Esophagus muscularis mucosa (tissue), 4 donors: ENCODE data around the gene TACO1. TPM values are rescaled to one million over a fixed set of nuclear protein-coding genes. Genes with fewer than 3 reads are reported as not detected.

ENCODE experiments used
- DNase-seq: peaks from one replicate; pipeline ENCODE4 v3.0.0-alpha.2; 2017; ENCODE audit errors: extremely low spot score
- H3K27ac ChIP-seq, 4 donors: fragments of 200-600 bp; sonication (generic); replicated peaks in 1 of 4; 1 replicate in 3 of 4; 2 replicates in 1 of 4; pipeline ENCODE4 v1.5.1; 2016 to 2019; ENCODE audit warnings: mild to moderate bottlenecking in 1 of 4
- H3K27me3 ChIP-seq, 4 donors: fragments of 200-600 bp; sonication (generic); one replicate each; pipeline versions ENCODE4 v1.5.1 to v1.6.0; 2016 to 2019
- H3K36me3 ChIP-seq, 4 donors: fragments of 200-600 bp; sonication (generic); one replicate each; pipeline ENCODE4 v1.5.1; 2016 to 2019
- H3K4me1 ChIP-seq, 4 donors: fragments of 200-600 bp; sonication (generic); one replicate each; pipeline ENCODE4 v1.5.1; 2016 to 2019
- H3K4me3 ChIP-seq, 4 donors: fragments of 200-600 bp; sonication (generic); 1 replicate in 2 of 4; 2 replicates in 2 of 4; pipeline ENCODE4 v1.5.1; 2016 to 2019; ENCODE audit warnings: mild to moderate bottlenecking in 4 of 4, moderate library complexity in 1 of 4
- H3K9me3 ChIP-seq, 4 donors: fragments of 200-600 bp; sonication (generic); 1 replicate in 3 of 4; 2 replicates in 1 of 4; pipeline ENCODE4 v1.5.1; 2016 to 2019
- EP300 ChIP-seq: sonication (generic); formaldehyde crosslinking; IDR thresholded peaks from one replicate; pipeline ENCODE4 v1.6.1; 2017; ENCODE audit warnings: antibody characterized with exemption
- POLR2A ChIP-seq: fragments of 450-650 bp; IDR thresholded peaks from one replicate; pipeline ENCODE4 v1.6.1; 2017; ENCODE audit warnings: antibody characterized with exemption, moderate library complexity, mild to moderate bottlenecking, low read depth
- POLR2AphosphoS5 ChIP-seq, 2 donors: sonication (generic); formaldehyde crosslinking; IDR thresholded peaks; one replicate each; pipeline ENCODE4 v1.6.1; 2017; ENCODE audit warnings: antibody characterized with exemption in 2 of 2
- WGBS: methylation state at CpG from one replicate; pipeline ENCODE4 v1.1.5; 2018; 5-methylcytosine and 5-hydroxymethylcytosine counted together
- intact Hi-C: fragments of 100-400 bp; cut with DNase I; formaldehyde crosslinking; loops from one replicate; pipeline ENCODE4 v1.15.1; 2023
- total RNA-seq, 4 donors: library from RNA; depleted of rRNA; stranded (reverse); fragments of >200 nt; gene quantifications; one replicate each; pipeline versions ENCODE4 v1.1.0 to v1.2.1, GENCODE V29; 2016
- TF ChIP-seq, protein P1 (sequence below), 3 experiments: fragments of 200-600 bp in 2 of 3; fragments of 450-650 bp in 1 of 3; sonication (generic) in 2 of 3; IDR thresholded peaks; one replicate each; pipeline ENCODE4 v1.5.1; 2017 to 2019; ENCODE audit warnings: antibody characterized with exemption in 3 of 3, mild to moderate bottlenecking in 2 of 3, moderate library complexity in 1 of 3

TACO1 gene
- total RNA-seq, 4 donors from 2014 or later: 9.4 to 35.0 (median 14.8) TPM

DNA sequence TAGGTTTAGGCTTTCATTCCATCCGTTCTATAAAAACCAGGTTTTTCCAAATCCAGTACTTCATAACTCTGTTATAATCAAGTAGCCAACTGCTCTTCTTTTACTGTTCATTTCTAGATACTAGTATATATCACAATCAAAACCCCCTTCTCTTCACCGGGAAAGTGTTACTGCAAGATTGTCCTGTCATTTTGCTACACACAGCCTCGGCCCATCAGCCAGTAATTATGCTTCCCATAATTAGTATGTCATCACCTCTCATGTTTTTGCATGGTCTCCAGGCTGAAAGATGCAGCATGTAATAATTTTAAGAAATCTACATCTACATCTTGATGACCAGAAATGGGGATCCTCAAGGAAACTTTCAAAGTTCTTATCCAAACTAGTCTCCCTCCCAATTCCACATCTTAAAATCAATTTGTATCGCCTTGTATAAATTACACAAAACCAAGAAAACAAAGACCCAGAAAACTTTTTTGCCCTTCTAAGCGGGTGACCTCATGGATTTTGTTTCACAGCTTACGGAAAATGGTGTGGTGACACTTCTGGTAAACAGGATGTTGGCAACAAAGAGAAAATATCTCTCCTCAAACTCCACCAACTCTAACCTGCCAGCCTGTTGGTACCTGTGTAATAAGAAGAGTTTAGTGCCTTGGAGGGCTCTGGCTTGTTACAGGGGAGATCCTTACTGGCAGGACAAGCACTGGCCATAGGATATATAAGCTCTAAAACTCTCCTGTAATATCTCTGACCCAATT is 9.3 kb downstream of the TACO1 start:
- Histone ChIP-seq H3K36me3 (peaks cover 36 to 63% (median 60%) of the 10 kb centered on the region in 4 donors), H3K9me3 (no peaks in the 10 kb centered on the region)
- intact Hi-C loops: no loop called here

DNA sequence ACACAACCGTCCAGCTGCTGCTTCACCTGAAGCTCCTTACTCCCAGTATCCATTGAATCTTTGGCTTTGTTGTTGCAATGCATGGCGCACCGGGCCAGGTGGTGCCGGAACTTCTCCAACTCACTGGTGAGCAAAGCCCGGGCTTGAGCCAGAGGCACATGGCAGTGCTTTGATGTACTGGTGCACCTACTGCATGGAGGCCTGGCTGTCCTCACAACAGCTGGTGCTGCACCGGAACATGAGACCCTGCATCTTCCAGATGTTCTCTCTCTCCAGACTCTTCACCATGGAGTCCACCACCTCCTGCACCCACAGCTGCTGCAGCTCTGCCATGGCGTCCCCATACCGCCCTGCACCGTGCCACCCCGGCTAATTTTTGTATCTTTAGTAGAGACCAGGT is 10.2 kb downstream of the TACO1 start:
- Histone ChIP-seq H3K4me1 (peaks cover 0 to 6% (median 0%) of the 10 kb centered on the region in 4 donors), H3K36me3 (peaks cover 28 to 54% (median 52%) of the 10 kb centered on the region in 4 donors), H3K27me3 (no peaks in the 10 kb centered on the region), H3K4me3 (no peak overlapping the region), H3K9me3 (no peaks in the 10 kb centered on the region), H3K27ac (no peak overlapping the region)
- 96% methylated on average over 8 of the region's 10 CpGs for WGBS
- DNase-seq: no peak
- TF ChIP-seq, protein P1, sequence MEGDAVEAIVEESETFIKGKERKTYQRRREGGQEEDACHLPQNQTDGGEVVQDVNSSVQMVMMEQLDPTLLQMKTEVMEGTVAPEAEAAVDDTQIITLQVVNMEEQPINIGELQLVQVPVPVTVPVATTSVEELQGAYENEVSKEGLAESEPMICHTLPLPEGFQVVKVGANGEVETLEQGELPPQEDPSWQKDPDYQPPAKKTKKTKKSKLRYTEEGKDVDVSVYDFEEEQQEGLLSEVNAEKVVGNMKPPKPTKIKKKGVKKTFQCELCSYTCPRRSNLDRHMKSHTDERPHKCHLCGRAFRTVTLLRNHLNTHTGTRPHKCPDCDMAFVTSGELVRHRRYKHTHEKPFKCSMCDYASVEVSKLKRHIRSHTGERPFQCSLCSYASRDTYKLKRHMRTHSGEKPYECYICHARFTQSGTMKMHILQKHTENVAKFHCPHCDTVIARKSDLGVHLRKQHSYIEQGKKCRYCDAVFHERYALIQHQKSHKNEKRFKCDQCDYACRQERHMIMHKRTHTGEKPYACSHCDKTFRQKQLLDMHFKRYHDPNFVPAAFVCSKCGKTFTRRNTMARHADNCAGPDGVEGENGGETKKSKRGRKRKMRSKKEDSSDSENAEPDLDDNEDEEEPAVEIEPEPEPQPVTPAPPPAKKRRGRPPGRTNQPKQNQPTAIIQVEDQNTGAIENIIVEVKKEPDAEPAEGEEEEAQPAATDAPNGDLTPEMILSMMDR (IDR thresholded peaks at IDR 0.05): no peak
- no peak for TF ChIP-seq POLR2A
- no peak for TF ChIP-seq POLR2AphosphoS5 (IDR thresholded peaks at IDR 0.05)
- no peak for TF ChIP-seq EP300
- intact Hi-C loops: no loop called here

More for the DNA sequence above, 9.3 kb downstream of the TACO1 start:
- 76% methylated on average over 6 of the region's 6 CpGs for WGBS
- H3K27me3 ChIP-seq: no peaks in the 10 kb centered on the region
- DNase-seq: no peak
- peaks cover 0 to 6% (median 0%) of the 10 kb centered on the region in 4 donors for H3K4me1 ChIP-seq
- no peak overlapping the region for H3K4me3 ChIP-seq
- TF ChIP-seq EP300 (no peak), POLR2AphosphoS5 (IDR thresholded peaks at IDR 0.05) (no peak), POLR2A (no peak)
- TF ChIP-seq, protein P1 (IDR thresholded peaks at IDR 0.05): no peak
- no peak overlapping the region for H3K27ac ChIP-seq

DNA sequence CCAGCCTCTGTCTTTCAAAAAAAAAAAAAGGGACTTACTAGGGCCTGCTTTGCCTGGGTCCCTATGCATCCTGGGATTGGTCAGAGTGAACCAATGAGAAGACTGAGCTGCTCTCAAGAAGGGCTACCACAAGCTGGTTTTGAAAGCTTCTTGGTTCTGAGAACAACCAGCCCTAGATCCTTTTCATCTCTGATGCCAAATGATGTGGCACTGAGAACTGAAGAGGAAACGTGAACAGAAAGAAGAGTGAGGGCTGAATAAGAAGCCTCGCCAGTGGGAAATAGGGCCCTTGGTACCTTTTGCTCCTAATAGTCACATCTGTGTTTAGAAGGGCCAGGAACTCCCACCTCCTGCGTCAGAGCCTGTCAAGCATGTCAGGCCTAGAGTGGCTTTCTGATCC is 10.7 kb downstream of the TACO1 start:
- WGBS: 93% methylated on average over 3 of the region's 3 CpGs
- Histone ChIP-seq H3K4me3 (no peak overlapping the region), H3K4me1 (peaks cover 0 to 6% (median 0%) of the 10 kb centered on the region in 4 donors), H3K27ac (no peak overlapping the region), H3K36me3 (peaks cover 23 to 49% (median 47%) of the 10 kb centered on the region in 4 donors), H3K27me3 (no peaks in the 10 kb centered on the region), H3K9me3 (no peaks in the 10 kb centered on the region)
- intact Hi-C loops: no loop called here
- no peak for DNase-seq
- TF ChIP-seq, protein P1 (IDR thresholded peaks at IDR 0.05): no peak
- TF ChIP-seq POLR2A: no peak

DNA sequence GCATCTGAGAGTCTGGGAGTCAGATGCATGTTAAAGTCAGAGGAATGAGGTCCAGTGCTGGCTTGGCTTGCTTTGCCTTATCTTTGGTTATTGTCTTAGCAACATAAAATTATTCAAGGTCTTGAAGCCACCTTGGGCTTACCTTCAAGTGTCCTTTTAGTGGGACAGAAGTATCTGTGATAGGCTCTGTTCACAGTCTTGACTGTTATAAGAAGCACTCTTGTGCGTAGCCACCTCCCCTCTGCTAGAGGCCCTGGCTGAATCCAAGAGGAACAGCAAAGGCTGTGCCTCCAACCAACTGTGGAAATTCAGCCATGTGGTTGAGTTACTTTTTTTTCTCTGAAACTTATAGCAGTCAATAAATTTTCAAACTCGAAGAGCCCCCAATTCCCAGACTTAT is 13.0 kb downstream of the TACO1 start:
- intact Hi-C loops: loop anchor here (2.0 kb wide), 1 partner anchor 189 kb away; no protein-coding TSS in a partner anchor
- Histone ChIP-seq H3K4me3 (no peak overlapping the region), H3K27me3 (no peaks in the 10 kb centered on the region), H3K9me3 (no peaks in the 10 kb centered on the region), H3K36me3 (peaks cover 2 to 26% (median 24%) of the 10 kb centered on the region in 4 donors), H3K4me1 (peaks cover 0 to 6% (median 0%) of the 10 kb centered on the region in 4 donors), H3K27ac (no peak overlapping the region)
- DNase-seq: no peak
- TF ChIP-seq POLR2AphosphoS5 (IDR thresholded peaks at IDR 0.05): no peak
- TF ChIP-seq, protein P1 (IDR thresholded peaks at IDR 0.05): no peak
- no peak for TF ChIP-seq POLR2A
- TF ChIP-seq EP300: no peak
- WGBS: 94% methylated on average over 2 of the region's 2 CpGs
